IMR-90 (cell line): ENCODE data around the gene SLC25A34.

Source experiments
- CEBPB ChIP-seq: IDR thresholded peaks from 2 replicates; pipeline ENCODE4 v1.6.1; 2012; ENCODE audit warnings: low read depth, low read length, improper control_type of control experiment
- MAFK ChIP-seq: IDR thresholded peaks from 2 replicates; pipeline ENCODE4 v1.6.1; 2012; ENCODE audit warnings: low read depth, low read length, improper control_type of control experiment
- MXI1 ChIP-seq: IDR thresholded peaks from 2 replicates; pipeline ENCODE4 v1.6.1; 2012; ENCODE audit warnings: low read depth, mild to moderate bottlenecking, low read length, moderate library complexity, borderline replicate concordance
- POLR2A ChIP-seq: IDR thresholded peaks from 2 replicates; pipeline ENCODE4 v1.6.1; 2012; ENCODE audit warnings: mild to moderate bottlenecking, low read depth, low read length
- RAD21 ChIP-seq: IDR thresholded peaks from 2 replicates; pipeline ENCODE4 v1.6.1; 2012; ENCODE audit warnings: low read length, improper control_type of control experiment
- RFX5 ChIP-seq: IDR thresholded peaks from 2 replicates; pipeline ENCODE4 v1.8.0; 2012; ENCODE audit warnings: low read depth, mild to moderate bottlenecking, low read length, moderate library complexity
- TF ChIP-seq, protein P1 (sequence below): conservative IDR thresholded peaks from 2 replicates; pipeline ENCODE4 v1.5.1; 2012; ENCODE audit warnings: mild to moderate bottlenecking, low read depth, low read length, improper control_type of control experiment

DNA sequence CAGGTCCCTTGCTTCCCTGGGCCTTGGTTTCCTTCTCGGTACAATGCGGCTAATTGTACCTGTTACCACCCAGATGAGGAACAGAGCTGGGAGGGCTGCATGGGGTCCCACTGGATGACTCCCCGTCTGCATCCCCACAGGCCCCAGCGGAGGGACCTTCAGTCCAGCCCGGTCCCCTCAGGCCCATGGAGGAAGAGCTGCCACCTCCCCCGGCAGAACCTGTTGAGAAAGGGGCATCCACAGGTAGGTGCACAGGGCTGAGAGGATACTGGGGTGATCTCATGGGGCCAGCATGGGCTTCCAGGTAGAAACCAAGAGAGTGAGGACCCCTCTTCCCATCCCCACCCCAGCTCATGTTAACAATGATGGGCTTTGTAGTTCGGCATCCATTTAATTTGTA is 32.3 kb downstream of the SLC25A34 start:
- TF ChIP-seq MXI1 (no peak), MAFK (no peak), CEBPB (no peak), RFX5 (no peak), POLR2A (no peak), RAD21 (no peak)
- TF ChIP-seq, protein P1, sequence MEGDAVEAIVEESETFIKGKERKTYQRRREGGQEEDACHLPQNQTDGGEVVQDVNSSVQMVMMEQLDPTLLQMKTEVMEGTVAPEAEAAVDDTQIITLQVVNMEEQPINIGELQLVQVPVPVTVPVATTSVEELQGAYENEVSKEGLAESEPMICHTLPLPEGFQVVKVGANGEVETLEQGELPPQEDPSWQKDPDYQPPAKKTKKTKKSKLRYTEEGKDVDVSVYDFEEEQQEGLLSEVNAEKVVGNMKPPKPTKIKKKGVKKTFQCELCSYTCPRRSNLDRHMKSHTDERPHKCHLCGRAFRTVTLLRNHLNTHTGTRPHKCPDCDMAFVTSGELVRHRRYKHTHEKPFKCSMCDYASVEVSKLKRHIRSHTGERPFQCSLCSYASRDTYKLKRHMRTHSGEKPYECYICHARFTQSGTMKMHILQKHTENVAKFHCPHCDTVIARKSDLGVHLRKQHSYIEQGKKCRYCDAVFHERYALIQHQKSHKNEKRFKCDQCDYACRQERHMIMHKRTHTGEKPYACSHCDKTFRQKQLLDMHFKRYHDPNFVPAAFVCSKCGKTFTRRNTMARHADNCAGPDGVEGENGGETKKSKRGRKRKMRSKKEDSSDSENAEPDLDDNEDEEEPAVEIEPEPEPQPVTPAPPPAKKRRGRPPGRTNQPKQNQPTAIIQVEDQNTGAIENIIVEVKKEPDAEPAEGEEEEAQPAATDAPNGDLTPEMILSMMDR: no peak
